SU-DHL-6 (cell line): ENCODE measurements around the gene GDF10.

Source experiments
- H2AFZ ChIP-seq: fragments of 200-600 bp; sonication (generic); 2 replicates; pipeline ENCODE4 v1.6.1; 2014; ENCODE audit warnings: low read depth, mild to moderate bottlenecking, moderate library complexity, mixed read lengths, antibody characterized with exemption, low read length; ENCODE audit not compliant: severe bottlenecking
- H3F3A ChIP-seq: fragments of 200-600 bp; shearing (Covaris generic); 2 replicates; pipeline ENCODE4 v1.6.0; 2016; ENCODE audit warnings: antibody characterized with exemption, mild to moderate bottlenecking; ENCODE audit not compliant: insufficient read depth
- H3K27ac ChIP-seq: fragments of 200-600 bp; sonication (generic); 2 replicates; pipeline ENCODE4 v1.5.1; 2016; ENCODE audit warnings: low read depth, mild to moderate bottlenecking, low read length, moderate library complexity, mixed read lengths
- H3K27me3 ChIP-seq: fragments of 200-600 bp; sonication (generic), shearing (Covaris generic); 2 replicates; pipeline ENCODE4 v1.6.0; 2014; ENCODE audit warnings: mild to moderate bottlenecking, low read length
- H3K36me3 ChIP-seq: fragments of 200-600 bp; sonication (generic); 2 replicates; pipeline ENCODE4 v1.6.1; 2014; ENCODE audit warnings: mild to moderate bottlenecking, low read length, mixed read lengths
- H3K4me2 ChIP-seq: fragments of 300-600, 200-600 bp; shearing (Covaris generic), sonication (generic); 2 replicates; pipeline ENCODE4 v1.6.0; 2014; ENCODE audit warnings: low read length, low read depth, mild to moderate bottlenecking; ENCODE audit not compliant: poor library complexity, severe bottlenecking
- H3K4me3 ChIP-seq: fragments of 200-600 bp; sonication (generic); 2 replicates; pipeline ENCODE4 v1.5.1; 2014; ENCODE audit warnings: antibody characterized with exemption, low read length, mild to moderate bottlenecking, mixed read lengths; ENCODE audit not compliant: insufficient read depth, poor library complexity, severe bottlenecking
- H3K79me2 ChIP-seq: fragments of 200-600 bp; sonication (generic); 2 replicates; pipeline ENCODE4 v1.6.1; 2014; ENCODE audit warnings: mild to moderate bottlenecking, low read length, moderate library complexity; ENCODE audit not compliant: insufficient read depth
- H3K9ac ChIP-seq: fragments of 200-600 bp; sonication (generic); 2 replicates; pipeline ENCODE4 v1.7.0; 2014; ENCODE audit warnings: mild to moderate bottlenecking, low read length
- H3K9me2 ChIP-seq: fragments of 200-600 bp; sonication (generic); replicated peaks from 2 replicates; pipeline ENCODE4 v1.6.1; 2014; ENCODE audit warnings: low read length; ENCODE audit not compliant: insufficient read depth
- H3K9me3 ChIP-seq: fragments of 200-600 bp; sonication (generic); 2 replicates; pipeline ENCODE4 v1.6.1; 2014; ENCODE audit warnings: low read length, mixed read lengths; ENCODE audit not compliant: insufficient read depth
- H4K20me1 ChIP-seq: fragments of 200-600 bp; sonication (generic); 2 replicates; pipeline ENCODE4 v1.6.1; 2014; ENCODE audit warnings: low read depth, mild to moderate bottlenecking, antibody characterized with exemption, low read length, moderate library complexity, mixed read lengths
- CTCF ChIP-seq: fragments of 200-600 bp; sonication (generic); IDR thresholded peaks from one replicate; pipeline ENCODE4 v1.5.1; 2017; ENCODE audit warnings: antibody characterized with exemption, mild to moderate bottlenecking, low read length, moderate library complexity; ENCODE audit not compliant: insufficient read depth, poor library complexity, severe bottlenecking
- EZH2phosphoT487 ChIP-seq: fragments of 200-600 bp; sonication (generic), shearing (Covaris generic); conservative IDR thresholded peaks from 2 replicates; pipeline ENCODE4 v1.6.1; 2018; ENCODE audit warnings: mild to moderate bottlenecking, antibody characterized with exemption, low read length, moderate library complexity, mixed read lengths

GDF10 gene

GRCh38 chr10:47288236-47288635 is 11.8 kb upstream of the GDF10 start:
- Histone ChIP-seq H3F3A (no peaks in the 10 kb centered on the region), H3K36me3 (no peaks in the 10 kb centered on the region), H3K9ac (no peak overlapping the region), H3K9me2 (no peaks in the 10 kb centered on the region), H3K4me3 (no peak overlapping the region), H4K20me1 (no peaks in the 10 kb centered on the region), H3K4me2 (no peak overlapping the region), H3K27ac (no peak overlapping the region), H3K9me3 (no peaks in the 10 kb centered on the region), H3K79me2 (no peaks in the 10 kb centered on the region), H2AFZ (no peak overlapping the region), H3K27me3 (no peaks in the 10 kb centered on the region)
- TF ChIP-seq CTCF (no peak), EZH2phosphoT487 (no peak)

DNA sequence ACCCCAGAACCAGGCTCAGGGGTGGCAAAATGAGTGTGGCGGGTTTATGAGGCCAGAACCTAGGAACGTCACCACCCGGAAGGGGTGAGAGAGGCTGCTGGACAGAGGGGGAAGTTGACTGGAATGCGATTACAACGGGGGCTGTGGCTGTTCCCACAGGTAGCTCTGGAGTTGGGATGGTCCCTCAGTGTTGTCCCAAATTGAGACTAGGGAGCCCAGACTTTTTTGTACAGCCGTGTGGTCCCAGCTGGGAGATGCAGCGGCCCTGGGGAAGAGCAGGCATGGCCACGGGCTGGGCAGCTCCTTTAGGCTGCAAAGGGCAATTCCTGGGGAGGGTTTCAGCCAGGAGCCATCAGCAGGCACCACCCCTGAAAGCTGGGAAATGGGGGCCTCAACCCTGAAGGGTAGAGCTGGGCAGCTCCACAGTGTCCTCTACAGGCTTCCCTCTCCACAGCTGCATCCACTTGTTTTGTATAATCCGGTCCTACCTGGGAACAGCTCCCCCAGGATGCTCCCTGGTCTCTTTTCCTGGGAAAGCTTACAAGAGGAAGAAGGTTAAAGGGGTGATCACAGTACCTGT is 11.0 kb upstream of the GDF10 start:
- no peaks in the 10 kb centered on the region for H3K27me3 ChIP-seq
- no peaks in the 10 kb centered on the region for H3K9me2 ChIP-seq
- H3K9ac ChIP-seq: no peak overlapping the region
- H3K79me2 ChIP-seq: no peaks in the 10 kb centered on the region
- H3K36me3 ChIP-seq: no peaks in the 10 kb centered on the region
- H3K27ac ChIP-seq: no peak overlapping the region
- H3K9me3 ChIP-seq: no peaks in the 10 kb centered on the region
- no peaks in the 10 kb centered on the region for H4K20me1 ChIP-seq
- no peak overlapping the region for H3K4me2 ChIP-seq
- H2AFZ ChIP-seq: no peak overlapping the region
- H3K4me3 ChIP-seq: no peak overlapping the region
- TF ChIP-seq CTCF: no peak
- TF ChIP-seq EZH2phosphoT487: no peak
- H3F3A ChIP-seq: no peaks in the 10 kb centered on the region

- H3K36me3 ChIP-seq: no peaks in the 10 kb centered on the region
- no peaks in the 10 kb centered on the region for H3F3A ChIP-seq
- no peaks in the 10 kb centered on the region for H3K79me2 ChIP-seq
- no peak overlapping the region for H3K4me2 ChIP-seq
- H3K9me3 ChIP-seq: no peaks in the 10 kb centered on the region
- no peaks in the 10 kb centered on the region for H4K20me1 ChIP-seq
- no peaks in the 10 kb centered on the region for H3K9me2 ChIP-seq
- H3K27me3 ChIP-seq: no peaks in the 10 kb centered on the region
- no peak overlapping the region for H3K4me3 ChIP-seq
- no peak overlapping the region for H3K27ac ChIP-seq
- H2AFZ ChIP-seq: no peak overlapping the region
- H3K9ac ChIP-seq: no peak overlapping the region
- TF ChIP-seq CTCF: no peak
- no peak for TF ChIP-seq EZH2phosphoT487
Observed at GRCh38 chr10:47289921-47290320, 10.1 kb upstream of the GDF10 start.
